OCI-LY1 (cell line): Measurements from ENCODE around the gene IFI27.

Experiments used
- CTCF ChIP-seq: fragments of 200-600 bp; sonication (generic), shearing (Covaris generic); IDR thresholded peaks from 2 replicates; pipeline ENCODE4 v1.5.1; 2017; ENCODE audit warnings: mild to moderate bottlenecking, antibody characterized with exemption, low read length, moderate library complexity, mixed read lengths
- EZH2 ChIP-seq: fragments of 200-600 bp; sonication (generic), shearing (Covaris generic); IDR thresholded peaks from 2 replicates; pipeline ENCODE4 v1.8.0; 2017; ENCODE audit warnings: borderline replicate concordance, mixed run types, mild to moderate bottlenecking, antibody characterized with exemption, low read length, moderate library complexity, mixed read lengths

GRCh38 chr14:94142836-94143235, 32.3 kb downstream of the IFI27 start:
- no peak for TF ChIP-seq CTCF
- no peak for TF ChIP-seq EZH2
